Omental fat pad (tissue), 4 donors: ENCODE data around the gene PDIA2. TPM values are rescaled to one million over a fixed set of nuclear protein-coding genes. Genes with fewer than 3 reads are reported as not detected.
"Not testable (repeated sequence)": the region's sequence is repeated elsewhere in the genome, so short reads cannot be mapped to it uniquely, and the experiment has no call there.

Experiments used
- ATAC-seq: fragments of 150-250 bp; one replicate; pipeline ENCODE4 v1.9.1; 2016; ENCODE audit warnings: mild to moderate bottlenecking, moderate library complexity; ENCODE audit not compliant: low FRiP score
- DNase-seq: peaks from one replicate; pipeline ENCODE4 v3.0.0-alpha.2; 2019; ENCODE audit warnings: low spot score
- CTCF ChIP-seq, 3 donors: fragments of 450-650 bp; IDR thresholded peaks; one replicate each; pipeline ENCODE4 v1.5.1; 2016 to 2017; ENCODE audit warnings: antibody characterized with exemption in 3 of 3, mild to moderate bottlenecking in 3 of 3, moderate library complexity in 2 of 3
- total RNA-seq, 4 donors: library from RNA; depleted of rRNA; stranded (reverse); fragments of >200 nt; gene quantifications; one replicate each; pipeline ENCODE4 v1.1.0, GENCODE V29; 2016

Gene PDIA2
- total RNA-seq, 4 donors from 2014 or later, result 1.5 to 5.3 (median 2.7) TPM; not detected in 1

GRCh38 chr16:245105-245504 is 37.9 kb upstream of the PDIA2 start:
- no peak for TF ChIP-seq CTCF (IDR thresholded peaks at IDR 0.05)
- DNase-seq, result no peak

GRCh38 chr16:247027-247426 is 35.9 kb upstream of the PDIA2 start:
- DNase-seq (no peak), ATAC-seq (no peak)
- no peak for TF ChIP-seq CTCF (IDR thresholded peaks at IDR 0.05)

More at GRCh38 chr16:245105-245504, 37.9 kb upstream of the PDIA2 start:
- ATAC-seq, result no peak

DNA sequence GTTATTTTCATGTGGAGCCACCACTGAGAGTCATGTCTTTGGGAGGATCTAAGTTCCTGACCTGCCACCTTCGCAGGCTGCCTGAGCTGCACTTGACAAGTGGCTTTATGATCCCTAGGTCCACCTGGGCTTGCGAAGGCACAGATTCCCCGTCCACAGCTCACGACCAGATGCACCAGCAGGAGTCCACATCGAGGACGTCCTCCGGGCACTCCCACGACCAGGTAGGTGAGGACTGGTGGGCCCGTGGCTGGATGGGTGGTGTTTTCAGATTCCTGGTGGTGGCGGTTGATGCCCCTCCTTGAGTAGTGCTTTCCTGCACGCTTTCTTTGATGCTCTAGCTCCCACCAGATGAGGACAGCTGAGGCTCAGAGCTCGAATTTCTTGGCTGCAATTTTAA is 33.5 kb upstream of the PDIA2 start:
- no peak for ATAC-seq
- no peak for DNase-seq

GRCh38 chr16:252366-253337 is 30.3 kb upstream of the PDIA2 start:
- TF ChIP-seq CTCF (IDR thresholded peaks at IDR 0.05), result no peak
- DNase-seq, result no peak
- no peak for ATAC-seq

More for the DNA sequence above, 33.5 kb upstream of the PDIA2 start:
- TF ChIP-seq CTCF (IDR thresholded peaks at IDR 0.05), result no peak

DNA sequence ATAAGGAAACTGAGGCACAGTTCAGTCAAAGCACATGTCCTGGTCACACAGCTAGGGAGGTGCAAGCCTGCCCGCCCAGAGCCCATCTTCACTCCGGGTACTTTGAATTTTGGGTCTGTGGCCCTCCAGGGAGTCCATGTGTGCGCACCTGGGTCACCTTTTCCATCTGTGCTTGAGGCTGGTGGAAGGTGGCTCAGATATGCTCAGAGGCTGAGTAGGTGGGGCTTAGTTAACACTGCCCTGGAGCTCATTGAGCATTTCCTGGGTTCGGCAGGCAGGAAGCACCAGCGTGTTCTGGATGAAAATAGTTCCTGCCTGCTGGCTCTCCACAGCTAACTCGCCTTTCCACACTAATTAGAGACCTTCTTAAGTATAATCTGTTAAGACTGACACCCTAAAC is 29.1 kb upstream of the PDIA2 start:
- no peak for TF ChIP-seq CTCF (IDR thresholded peaks at IDR 0.05)
- ATAC-seq (no peak), DNase-seq (no peak)

- ATAC-seq (no peak), DNase-seq (no peak)
- TF ChIP-seq CTCF (IDR thresholded peaks at IDR 0.05), result no peak
Measured at GRCh38 chr16:254461-254860, 28.5 kb upstream of the PDIA2 start.

DNA sequence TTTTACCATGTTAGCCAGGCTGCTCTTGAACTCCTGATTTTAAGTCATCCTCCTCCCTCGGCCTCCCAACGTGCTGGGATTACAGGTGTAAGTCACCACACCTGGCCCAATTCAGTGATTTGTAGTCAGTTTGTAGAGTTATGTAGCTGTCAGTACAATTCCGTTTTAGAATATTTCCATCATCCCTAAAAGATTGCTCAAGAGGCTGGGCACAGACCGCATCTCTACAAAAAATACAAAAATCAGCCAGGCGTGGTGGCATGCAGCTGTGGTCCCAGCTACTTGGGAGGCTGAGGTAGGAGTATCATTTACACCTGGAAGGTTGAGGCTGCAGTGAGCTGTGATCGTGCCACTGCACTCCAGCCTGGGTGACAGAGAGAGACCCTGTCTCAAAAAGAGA is 27.8 kb upstream of the PDIA2 start:
- ATAC-seq (no peak), DNase-seq (no peak)
- TF ChIP-seq CTCF (IDR thresholded peaks at IDR 0.05), result no peak

DNA sequence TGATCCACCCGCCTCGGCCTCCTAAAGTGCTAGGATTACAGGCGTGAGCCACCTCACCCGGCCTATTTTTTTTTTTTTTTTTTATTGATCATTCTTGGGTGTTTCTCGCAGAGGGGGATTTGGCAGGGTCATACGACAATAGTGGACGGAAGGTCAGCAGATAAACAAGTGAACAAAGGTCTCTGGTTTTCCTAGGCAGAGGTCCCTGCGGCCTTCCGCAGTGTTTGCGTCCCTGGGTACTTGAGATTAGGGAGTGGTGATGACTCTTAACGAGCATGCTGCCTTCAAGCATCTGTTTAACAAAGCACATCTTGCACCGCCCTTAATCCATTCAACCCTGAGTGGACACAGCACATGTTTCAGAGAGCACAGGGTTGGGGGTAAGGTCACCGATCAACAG is 24.9 kb upstream of the PDIA2 start:
- not testable (repeated sequence) for DNase-seq, ATAC-seq
